DND-41 (cell line): ENCODE results near the gene PRDM2.
A peak's percentile ranks its signal among the peaks of the same experiment; 100 is the strongest.
"Not testable (repeated sequence)": the region's sequence is repeated elsewhere in the genome, so short reads cannot be mapped to it uniquely, and the experiment has no call there.

Experiments
- ATAC-seq: fragments of 200-7000 bp; cut with Tn5 transposase; 3 replicates; pipeline ENCODE4 v1.9.1; 2021; ENCODE audit warnings: low read depth; ENCODE audit not compliant: insufficient read depth
- DNase-seq: peaks from one replicate; pipeline ENCODE4 v3.0.0-alpha.2; 2020
- H2AFZ ChIP-seq: 2 replicates; pipeline ENCODE4 v1.6.0; 2012; ENCODE audit warnings: low read depth, low read length
- H3K27ac ChIP-seq: 2 replicates; pipeline ENCODE4 v1.5.1; 2012; ENCODE audit warnings: low read length, inconsistent platforms
- H3K27me3 ChIP-seq: fragments of 200-600 bp; sonication (generic); 2 replicates; pipeline ENCODE4 v1.6.0; 2012; ENCODE audit warnings: low read length, mild to moderate bottlenecking, inconsistent platforms; ENCODE audit not compliant: insufficient read depth, poor library complexity
- H3K36me3 ChIP-seq: 2 replicates; pipeline ENCODE4 v1.5.1; 2012; ENCODE audit warnings: low read length, inconsistent platforms; ENCODE audit not compliant: insufficient read depth
- H3K4me1 ChIP-seq: 2 replicates; pipeline ENCODE4 v1.5.1; 2012; ENCODE audit warnings: mild to moderate bottlenecking, low read length; ENCODE audit not compliant: insufficient read depth
- H3K4me2 ChIP-seq: 2 replicates; pipeline ENCODE4 v1.6.0; 2012; ENCODE audit warnings: mild to moderate bottlenecking, moderate library complexity, low read length, inconsistent platforms; ENCODE audit not compliant: insufficient read depth
- H3K4me3 ChIP-seq, 2 experiments: fragments of 200-600 bp in 1 of 2; shearing (Covaris generic) in 1 of 2; 2 replicates each; pipeline ENCODE4 v1.5.1; 2012 to 2016; ENCODE audit warnings: inconsistent platforms in 2 of 2, low read length in 2 of 2, mild to moderate bottlenecking in 2 of 2, low read depth in 1 of 2, moderate library complexity in 1 of 2
- H3K79me2 ChIP-seq: 2 replicates; pipeline ENCODE4 v1.6.0; 2012; ENCODE audit warnings: low read length, inconsistent platforms; ENCODE audit not compliant: insufficient read depth
- H3K9ac ChIP-seq: 2 replicates; pipeline ENCODE4 v1.6.0; 2012; ENCODE audit warnings: low read depth, mild to moderate bottlenecking, inconsistent platforms, low read length, moderate library complexity
- H3K9me3 ChIP-seq: 2 replicates; pipeline ENCODE4 v1.5.1; 2012; ENCODE audit warnings: low read length, moderate library complexity, mild to moderate bottlenecking, inconsistent platforms; ENCODE audit not compliant: insufficient read depth, severe bottlenecking
- H4K20me1 ChIP-seq: 2 replicates; pipeline ENCODE4 v1.6.0; 2012; ENCODE audit warnings: low read length; ENCODE audit not compliant: insufficient read depth
- CTCF ChIP-seq: IDR thresholded peaks from 2 replicates; pipeline ENCODE4 v1.5.1; 2012; ENCODE audit warnings: borderline replicate concordance, low read length, moderate library complexity, mild to moderate bottlenecking; ENCODE audit not compliant: poor library complexity, severe bottlenecking; ENCODE audit errors: extremely low read depth
- EZH2 ChIP-seq: IDR thresholded peaks from 3 replicates; pipeline ENCODE4 v1.6.1; 2012; ENCODE audit warnings: borderline replicate concordance, low read depth, mild to moderate bottlenecking, moderate library complexity, low read length, inconsistent platforms; ENCODE audit not compliant: severe bottlenecking

The PRDM2 gene

GRCh38 chr1:13682444-13682843 lies 17.5 kb upstream of the PRDM2 start:
- Histone ChIP-seq H3K36me3 (no peaks in the 10 kb centered on the region), H3K4me2 (no peak overlapping the region), H3K27me3 (peaks cover 4% of the 10 kb centered on the region), H3K27ac (no peak overlapping the region), H3K4me1 (no peaks in the 10 kb centered on the region), H4K20me1 (no peaks in the 10 kb centered on the region), H2AFZ (no peak overlapping the region), H3K79me2 (no peaks in the 10 kb centered on the region), H3K4me3 (no peak overlapping the region), H3K9me3 (no peaks in the 10 kb centered on the region), H3K9ac (no peak overlapping the region)
- TF ChIP-seq EZH2 (no peak), CTCF (no peak)
- no peak for DNase-seq
- ATAC-seq = no peak

DNA sequence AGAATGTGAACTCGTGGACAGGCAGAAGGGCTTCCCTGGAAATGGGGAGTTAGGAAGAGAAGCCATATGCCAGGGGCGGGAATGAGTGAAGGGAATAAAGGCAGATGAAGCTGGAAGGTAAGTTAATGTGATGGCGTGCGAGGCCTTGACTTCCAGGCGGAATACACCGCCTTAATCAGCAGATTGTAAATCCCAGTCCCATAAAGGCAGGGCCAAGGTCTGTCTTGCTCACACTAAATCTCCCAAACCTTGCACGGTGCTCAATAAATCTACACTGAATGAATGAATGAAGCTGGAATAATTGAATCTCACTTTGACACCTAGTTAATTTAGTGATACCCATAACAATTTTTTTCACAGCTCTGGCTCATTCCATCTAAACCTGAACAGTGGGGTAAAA lies 16.8 kb upstream of the PRDM2 start:
- no peaks in the 10 kb centered on the region for H3K36me3 ChIP-seq
- H3K9ac ChIP-seq = no peak overlapping the region
- no peak overlapping the region for H3K4me3 ChIP-seq
- no peaks in the 10 kb centered on the region for H3K4me1 ChIP-seq
- no peaks in the 10 kb centered on the region for H3K9me3 ChIP-seq
- no peak overlapping the region for H2AFZ ChIP-seq
- H3K79me2 ChIP-seq = no peaks in the 10 kb centered on the region
- H3K27ac ChIP-seq = no peak overlapping the region
- no peak for TF ChIP-seq CTCF
- no peak for TF ChIP-seq EZH2
- ATAC-seq (no peak), DNase-seq (no peak)
- H3K4me2 ChIP-seq = no peak overlapping the region
- H4K20me1 ChIP-seq = no peaks in the 10 kb centered on the region
- H3K27me3 ChIP-seq = peaks cover 4% of the 10 kb centered on the region

- H3K79me2 ChIP-seq = no peaks in the 10 kb centered on the region
- no peak overlapping the region for H3K27ac ChIP-seq
Measured at GRCh38 chr1:13687151-13687715, 12.8 kb upstream of the PRDM2 start.

GRCh38 chr1:13693094-13693493 lies 6.9 kb upstream of the PRDM2 start:
- H3K4me1 ChIP-seq, H3K36me3 ChIP-seq, H3K9ac ChIP-seq, H4K20me1 ChIP-seq, H3K4me3 ChIP-seq, H3K27ac ChIP-seq, H3K9me3 ChIP-seq, H3K79me2 ChIP-seq, H3K27me3 ChIP-seq, ATAC-seq, H2AFZ ChIP-seq, H3K4me2 ChIP-seq: not testable (repeated sequence)
- DNase-seq = peak; percentile 7

More at GRCh38 chr1:13687151-13687715, 12.8 kb upstream of the PRDM2 start:
- DNase-seq (no peak), ATAC-seq (no peak)
- Histone ChIP-seq H4K20me1 (no peaks in the 10 kb centered on the region), H3K36me3 (no peaks in the 10 kb centered on the region), H3K4me1 (no peaks in the 10 kb centered on the region), H3K27me3 (peaks cover 4% of the 10 kb centered on the region), H3K9ac (no peak overlapping the region), H3K9me3 (no peaks in the 10 kb centered on the region), H2AFZ (no peak overlapping the region), H3K4me2 (no peak overlapping the region), H3K4me3 (no peak overlapping the region)
- no peak for TF ChIP-seq EZH2
- no peak for TF ChIP-seq CTCF
